Activated CD8-positive, alpha-beta memory T cell treated with anti-CD3 and anti-CD28 coated beads, Interleukin-2, amount 10 ng/mL, durations not matched to agents 7 days and 5 days (primary cell): ENCODE measurements around the gene WIPF3. TPM values are rescaled to one million over a fixed set of nuclear protein-coding genes. Genes with fewer than 3 reads are reported as not detected.

Experiments used
- ATAC-seq: fragments of 150-1000 bp; cut with Tn5 transposase; one replicate; pipeline ENCODE4 v1.10.0; 2021; ENCODE audit warnings: moderate library complexity
- CTCF ChIA-PET: fragments of 350-600 bp; sonication (Branson Sonifier 250); formaldehyde crosslinking; loops from one replicate; lab custom pipeline; 2021; ENCODE audit warnings: antibody characterized with exemption; lab: Charles Lee
- DNase-seq: peaks from one replicate; pipeline ENCODE4 v3.0.0-alpha.2; 2020
- H3K27ac Mint-ChIP-seq: one replicate; pipeline ENCODE4 v1.8.0; 2021; ENCODE audit warnings: mild to moderate bottlenecking, mixed read lengths
- H3K27me3 Mint-ChIP-seq: one replicate; pipeline ENCODE4 v1.8.0; 2021; ENCODE audit warnings: mixed read lengths
- H3K36me3 Mint-ChIP-seq: one replicate; pipeline ENCODE4 v1.8.0; 2021; ENCODE audit warnings: mild to moderate bottlenecking, mixed read lengths
- H3K4me1 Mint-ChIP-seq: one replicate; pipeline ENCODE4 v1.8.0; 2021; ENCODE audit warnings: mixed read lengths
- H3K4me3 Mint-ChIP-seq: one replicate; pipeline ENCODE4 v1.8.0; 2021; ENCODE audit warnings: mild to moderate bottlenecking, moderate library complexity, mixed read lengths
- H3K9me3 Mint-ChIP-seq: one replicate; pipeline ENCODE4 v1.8.0; 2022; ENCODE audit warnings: low read depth, mixed read lengths
- total RNA-seq, 2 experiments: library from RNA; stranded (reverse); gene quantifications; one replicate each; pipeline ENCODE4 v1.2.3, GENCODE V29; 2021

Gene WIPF3
- total RNA-seq, 2 experiments from 2014 or later = not detected

GRCh38 chr7:29797112-29797944 is 9.0 kb upstream of the WIPF3 start:
- CTCF ChIA-PET = no interaction called here
- peaks cover 31% of the 10 kb centered on the region for H3K27me3 Mint-ChIP-seq
- ATAC-seq = no peak
- H3K4me1 Mint-ChIP-seq = no peaks in the 10 kb centered on the region
- H3K36me3 Mint-ChIP-seq = no peaks in the 10 kb centered on the region
- no peak for DNase-seq
- no peak overlapping the region for H3K27ac Mint-ChIP-seq
- no peak overlapping the region for H3K4me3 Mint-ChIP-seq
- no peaks in the 10 kb centered on the region for H3K9me3 Mint-ChIP-seq

DNA sequence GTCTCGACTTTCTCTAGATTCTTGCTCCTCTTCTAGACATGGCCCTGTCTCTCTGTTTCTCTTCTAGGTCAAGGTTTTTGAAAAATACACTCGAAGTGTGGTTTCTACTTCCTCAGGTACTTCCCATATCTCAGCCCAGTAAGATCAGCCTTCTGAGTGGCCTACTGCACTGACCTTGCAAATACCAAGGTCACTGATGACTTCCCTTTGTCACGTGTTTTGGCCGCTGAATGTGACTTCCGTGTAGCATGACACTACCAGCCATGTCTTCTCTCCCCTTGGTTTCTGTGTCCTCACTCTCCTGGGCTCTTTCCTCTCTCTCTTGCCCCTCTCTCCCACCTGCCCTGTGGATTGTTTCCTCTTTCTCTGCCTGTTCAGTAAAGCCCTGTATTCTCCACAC is 7.9 kb upstream of the WIPF3 start:
- Mint-ChIP-seq H3K4me1 (no peaks in the 10 kb centered on the region), H3K27me3 (peaks cover 40% of the 10 kb centered on the region), H3K36me3 (no peaks in the 10 kb centered on the region), H3K9me3 (no peaks in the 10 kb centered on the region), H3K4me3 (no peak overlapping the region), H3K27ac (no peak overlapping the region)
- ATAC-seq (no peak), DNase-seq (no peak)
- CTCF ChIA-PET = no interaction called here

GRCh38 chr7:29801929-29802328 is 4.4 kb upstream of the WIPF3 start:
- Mint-ChIP-seq H3K27me3 (peaks cover 58% of the 10 kb centered on the region), H3K4me1 (no peaks in the 10 kb centered on the region), H3K27ac (no peak overlapping the region), H3K36me3 (no peaks in the 10 kb centered on the region), H3K4me3 (no peak overlapping the region), H3K9me3 (no peaks in the 10 kb centered on the region)
- no peak for ATAC-seq
- CTCF ChIA-PET = no interaction called here
- no peak for DNase-seq

GRCh38 chr7:29805031-29805430 is 1.3 kb upstream of the WIPF3 start:
- DNase-seq (no peak), ATAC-seq (no peak)
- Mint-ChIP-seq H3K4me1 (peaks cover 7% of the 10 kb centered on the region), H3K4me3 (no peak overlapping the region), H3K36me3 (no peaks in the 10 kb centered on the region), H3K27me3 (peaks cover 76% of the 10 kb centered on the region), H3K9me3 (no peaks in the 10 kb centered on the region), H3K27ac (no peak overlapping the region)
- CTCF ChIA-PET = no interaction called here

DNA sequence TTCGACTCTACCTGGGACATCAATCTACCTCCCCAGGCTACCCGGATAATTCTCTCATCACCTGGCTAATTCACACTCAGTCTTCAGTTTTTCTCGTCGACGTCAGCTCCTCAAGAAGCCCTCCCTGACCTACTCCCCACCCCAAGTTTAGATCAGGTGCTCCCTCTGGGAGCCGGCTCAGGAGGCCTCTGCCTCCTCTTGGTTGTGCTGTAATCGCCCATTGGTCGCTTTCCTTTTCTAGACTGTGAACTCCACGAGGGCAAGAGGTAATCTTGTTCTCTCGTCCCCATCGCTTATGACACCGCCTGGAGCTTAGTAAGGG is 461 bp upstream of the WIPF3 start:
- Mint-ChIP-seq H3K4me3 (no peak overlapping the region), H3K4me1 (peaks cover 7% of the 10 kb centered on the region), H3K27ac (no peak overlapping the region), H3K9me3 (no peaks in the 10 kb centered on the region), H3K36me3 (no peaks in the 10 kb centered on the region), H3K27me3 (peaks cover 77% of the 10 kb centered on the region)
- ATAC-seq (no peak), DNase-seq (no peak)
- CTCF ChIA-PET = no interaction called here

- DNase-seq = no peak
- H3K9me3 Mint-ChIP-seq = no peaks in the 10 kb centered on the region
- no peaks in the 10 kb centered on the region for H3K36me3 Mint-ChIP-seq
- peak; percentile 25 for ATAC-seq
- peaks cover 74% of the 10 kb centered on the region for H3K27me3 Mint-ChIP-seq
- peaks cover 7% of the 10 kb centered on the region for H3K4me1 Mint-ChIP-seq
- no peak overlapping the region for H3K27ac Mint-ChIP-seq
- CTCF ChIA-PET = no interaction called here
- H3K4me3 Mint-ChIP-seq = no peak overlapping the region
Measured at GRCh38 chr7:29806995-29807841, 910 bp downstream of the WIPF3 start.

- peaks cover 71% of the 10 kb centered on the region for H3K27me3 Mint-ChIP-seq
- DNase-seq (no peak), ATAC-seq (no peak)
- no peaks in the 10 kb centered on the region for H3K9me3 Mint-ChIP-seq
- peaks cover 7% of the 10 kb centered on the region for H3K4me1 Mint-ChIP-seq
- no peaks in the 10 kb centered on the region for H3K36me3 Mint-ChIP-seq
- CTCF ChIA-PET = no interaction called here
- H3K27ac Mint-ChIP-seq = no peak overlapping the region
- H3K4me3 Mint-ChIP-seq = no peak overlapping the region
Measured at GRCh38 chr7:29808075-29808801, 1.9 kb downstream of the WIPF3 start.

GRCh38 chr7:29809533-29810155 is 3.3 kb downstream of the WIPF3 start:
- CTCF ChIA-PET = no interaction called here
- ATAC-seq (no peak), DNase-seq (no peak)
- Mint-ChIP-seq H3K4me3 (no peak overlapping the region), H3K9me3 (no peaks in the 10 kb centered on the region), H3K36me3 (no peaks in the 10 kb centered on the region), H3K27me3 (peaks cover 70% of the 10 kb centered on the region), H3K4me1 (peaks cover 7% of the 10 kb centered on the region), H3K27ac (no peak overlapping the region)

GRCh38 chr7:29810297-29810696 is 4.0 kb downstream of the WIPF3 start:
- CTCF ChIA-PET = no interaction called here
- H3K27ac Mint-ChIP-seq = no peak overlapping the region
- H3K36me3 Mint-ChIP-seq = no peaks in the 10 kb centered on the region
- peaks cover 69% of the 10 kb centered on the region for H3K27me3 Mint-ChIP-seq
- peaks cover 7% of the 10 kb centered on the region for H3K4me1 Mint-ChIP-seq
- no peaks in the 10 kb centered on the region for H3K9me3 Mint-ChIP-seq
- no peak overlapping the region for H3K4me3 Mint-ChIP-seq
- DNase-seq = no peak
- ATAC-seq = no peak

GRCh38 chr7:29810813-29811482 is 4.6 kb downstream of the WIPF3 start:
- Mint-ChIP-seq H3K4me3 (no peak overlapping the region), H3K27ac (no peak overlapping the region), H3K9me3 (no peaks in the 10 kb centered on the region), H3K4me1 (peaks cover 7% of the 10 kb centered on the region), H3K36me3 (no peaks in the 10 kb centered on the region), H3K27me3 (peaks cover 64% of the 10 kb centered on the region)
- CTCF ChIA-PET = no interaction called here
- DNase-seq (no peak), ATAC-seq (no peak)

DNA sequence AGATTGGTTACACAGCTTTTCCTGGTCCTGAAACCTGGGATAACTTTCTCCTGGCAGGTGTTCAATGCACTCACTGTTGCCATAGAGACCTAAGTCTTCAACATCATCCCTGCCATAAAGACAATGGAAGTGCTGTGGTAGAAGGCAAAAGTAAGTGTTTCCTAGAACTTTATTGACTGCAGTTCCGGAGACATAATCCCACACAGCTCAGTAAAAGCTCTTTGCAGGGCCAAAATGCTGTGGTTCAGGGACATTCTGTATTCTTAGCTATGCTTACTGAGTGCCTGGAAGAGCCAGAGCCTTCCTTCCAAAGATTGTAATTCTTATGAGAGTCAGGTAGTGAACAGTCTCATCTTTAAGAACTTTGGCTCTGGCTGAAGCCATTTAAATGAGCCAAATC is 5.3 kb downstream of the WIPF3 start:
- Mint-ChIP-seq H3K27me3 (peaks cover 63% of the 10 kb centered on the region), H3K9me3 (no peaks in the 10 kb centered on the region), H3K36me3 (no peaks in the 10 kb centered on the region), H3K27ac (no peak overlapping the region), H3K4me1 (peaks cover 7% of the 10 kb centered on the region), H3K4me3 (no peak overlapping the region)
- no peak for ATAC-seq
- DNase-seq = no peak
- CTCF ChIA-PET = no interaction called here

GRCh38 chr7:29812185-29812876 is 6.0 kb downstream of the WIPF3 start:
- H3K4me3 Mint-ChIP-seq = no peak overlapping the region
- no peak overlapping the region for H3K27ac Mint-ChIP-seq
- H3K36me3 Mint-ChIP-seq = no peaks in the 10 kb centered on the region
- DNase-seq (no peak), ATAC-seq (no peak)
- peaks cover 7% of the 10 kb centered on the region for H3K4me1 Mint-ChIP-seq
- peaks cover 58% of the 10 kb centered on the region for H3K27me3 Mint-ChIP-seq
- CTCF ChIA-PET = no interaction called here
- H3K9me3 Mint-ChIP-seq = no peaks in the 10 kb centered on the region
